GM21619 (cell line): Measurements from ENCODE around the gene HOXB9.

Source experiments
- ATAC-seq: cut with Tn5 transposase; IDR thresholded peaks from one replicate; pipeline ENCODE4 v1.9.1; 2021; ENCODE audit not compliant: unreplicated experiment

Gene HOXB9

DNA sequence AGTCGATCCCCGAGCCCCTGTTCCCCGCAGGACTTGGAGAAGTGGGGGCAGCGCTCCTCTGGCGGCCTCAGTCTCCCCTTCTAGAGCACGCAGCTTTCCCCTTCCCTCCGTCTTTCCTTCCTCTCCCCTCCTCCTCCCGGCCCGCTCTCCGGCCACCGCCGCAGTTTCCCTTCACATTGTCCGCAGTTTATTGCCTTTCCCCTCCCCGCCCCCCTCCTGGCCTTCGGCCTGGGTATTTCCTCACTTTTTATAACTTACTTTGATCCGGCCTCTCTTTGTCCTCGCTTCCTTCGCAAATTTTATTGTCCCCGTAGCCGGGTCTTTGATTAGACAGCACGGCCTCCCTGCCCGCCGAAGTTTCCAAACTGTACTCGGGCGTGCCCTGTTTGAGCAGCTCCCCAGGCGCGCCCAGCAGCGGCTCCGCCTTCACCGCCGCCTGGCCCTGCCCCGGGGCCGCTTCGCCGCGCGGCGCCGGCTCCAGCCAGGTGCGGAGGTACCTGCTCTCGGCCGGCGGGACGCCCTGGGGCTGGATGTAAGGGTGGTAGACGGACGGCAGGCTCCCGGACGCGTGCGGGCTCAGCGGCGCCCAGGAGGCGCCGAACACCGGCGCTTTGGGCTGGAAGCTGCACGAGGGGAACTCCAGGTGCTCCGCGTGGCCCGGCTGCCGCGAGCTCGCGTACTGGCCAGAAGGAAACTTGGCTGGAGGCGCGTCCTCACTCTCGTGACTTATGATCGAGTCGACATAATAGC, 488 bp downstream of the HOXB9 start:
- no peak for ATAC-seq

DNA sequence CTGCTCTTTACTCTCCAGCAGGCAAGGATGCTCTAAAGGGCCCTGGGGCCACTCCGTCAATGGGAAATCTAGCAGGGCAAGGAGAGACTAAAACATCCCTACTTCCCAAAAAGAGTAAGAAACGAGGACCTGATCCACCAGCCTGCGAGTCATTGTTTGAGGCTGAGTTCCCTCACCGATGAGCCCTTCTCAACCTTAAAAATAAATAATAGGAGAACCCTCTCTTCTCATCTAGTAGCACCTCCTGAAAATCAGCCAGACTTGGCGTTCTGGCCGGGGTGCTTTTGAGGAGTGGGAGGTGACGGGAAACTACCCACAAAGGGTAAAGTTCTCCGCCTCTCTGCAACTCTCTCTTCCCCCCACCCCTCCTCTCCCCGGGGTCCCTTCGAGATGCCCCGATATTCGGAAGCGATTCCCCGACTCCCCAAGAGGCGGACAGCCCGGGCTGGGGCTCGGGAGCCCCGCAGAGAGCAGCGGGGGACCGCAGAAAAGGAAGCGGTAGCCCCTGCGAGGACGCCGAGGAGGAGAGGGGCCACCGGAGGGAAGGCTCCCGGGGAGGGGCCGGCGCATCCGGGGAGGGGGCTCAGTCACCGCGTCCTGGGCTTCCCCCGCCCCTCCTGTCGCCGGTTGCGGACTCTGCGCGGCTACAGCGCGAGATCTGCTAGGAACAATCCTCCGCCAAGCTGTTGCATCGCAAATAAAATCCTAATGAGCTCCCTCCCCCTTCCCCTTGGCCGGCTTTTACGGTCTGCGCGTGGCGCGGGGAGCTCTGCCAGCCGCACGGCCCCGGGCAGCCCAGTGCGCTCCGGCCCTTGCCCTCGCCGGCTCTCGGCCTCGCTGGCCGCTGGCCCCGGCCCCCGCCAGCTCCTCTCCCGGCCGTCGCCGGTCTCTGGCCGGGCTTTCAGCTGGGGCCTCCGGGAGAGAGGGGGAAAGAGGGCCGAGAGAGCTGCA, 1.3 kb downstream of the HOXB9 start:
- no peak for ATAC-seq

DNA sequence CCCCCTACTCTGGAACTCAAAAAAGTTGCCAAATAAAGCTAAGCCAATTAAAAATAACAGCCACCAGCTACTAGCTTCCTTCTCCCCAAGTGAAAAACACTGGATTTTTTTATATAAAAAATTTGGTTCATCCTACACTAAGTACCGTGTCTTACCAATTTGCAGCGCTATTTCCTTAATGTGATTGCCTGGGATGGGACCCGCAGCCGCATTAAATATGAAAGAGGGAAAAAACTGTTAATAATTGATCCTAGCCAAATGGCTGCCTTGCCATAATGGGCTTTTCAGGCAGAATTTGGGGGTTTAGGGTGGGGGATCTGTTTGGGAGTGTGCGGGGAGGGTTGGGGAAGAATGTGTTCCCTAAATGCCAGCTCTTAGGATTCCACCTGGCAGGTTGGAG, 2.0 kb downstream of the HOXB9 start:
- no peak for ATAC-seq

DNA sequence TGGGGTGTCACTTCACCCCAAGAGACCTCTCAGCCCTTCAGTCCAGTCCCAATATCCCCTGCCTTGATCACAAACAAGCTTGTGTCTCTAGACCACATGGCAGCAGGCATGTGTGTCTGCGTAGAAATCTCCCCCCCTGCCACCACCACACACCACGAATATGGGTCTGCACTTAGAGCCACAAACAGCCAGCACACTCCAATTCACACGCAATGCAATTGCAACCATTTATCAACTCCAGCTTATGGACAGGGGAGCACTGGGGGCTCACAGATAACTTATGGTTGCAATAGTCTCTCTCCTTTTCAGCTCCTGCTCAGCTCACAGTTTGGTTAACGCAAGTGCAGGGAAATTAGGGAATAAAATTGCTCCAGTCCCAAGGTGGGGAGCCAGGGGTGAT, 2.6 kb downstream of the HOXB9 start:
- no peak for ATAC-seq

DNA sequence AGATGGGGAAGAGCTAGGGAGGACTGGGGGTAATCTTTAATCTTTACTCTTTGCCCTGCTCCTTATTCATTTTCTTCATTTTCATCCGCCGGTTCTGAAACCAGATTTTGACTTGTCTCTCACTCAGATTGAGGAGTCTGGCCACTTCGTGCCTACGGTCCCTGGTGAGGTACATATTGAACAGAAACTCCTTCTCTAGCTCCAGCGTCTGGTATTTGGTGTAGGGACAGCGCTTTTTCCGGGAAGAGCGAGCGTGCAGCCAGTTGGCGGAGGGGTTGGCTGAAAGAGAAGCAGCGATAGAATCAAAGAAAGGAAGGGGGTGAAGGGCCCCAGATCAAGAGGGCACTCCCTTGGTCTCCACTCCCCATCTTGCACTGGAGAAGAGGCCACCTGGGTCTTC, 3.3 kb downstream of the HOXB9 start:
- ATAC-seq = no peak

DNA sequence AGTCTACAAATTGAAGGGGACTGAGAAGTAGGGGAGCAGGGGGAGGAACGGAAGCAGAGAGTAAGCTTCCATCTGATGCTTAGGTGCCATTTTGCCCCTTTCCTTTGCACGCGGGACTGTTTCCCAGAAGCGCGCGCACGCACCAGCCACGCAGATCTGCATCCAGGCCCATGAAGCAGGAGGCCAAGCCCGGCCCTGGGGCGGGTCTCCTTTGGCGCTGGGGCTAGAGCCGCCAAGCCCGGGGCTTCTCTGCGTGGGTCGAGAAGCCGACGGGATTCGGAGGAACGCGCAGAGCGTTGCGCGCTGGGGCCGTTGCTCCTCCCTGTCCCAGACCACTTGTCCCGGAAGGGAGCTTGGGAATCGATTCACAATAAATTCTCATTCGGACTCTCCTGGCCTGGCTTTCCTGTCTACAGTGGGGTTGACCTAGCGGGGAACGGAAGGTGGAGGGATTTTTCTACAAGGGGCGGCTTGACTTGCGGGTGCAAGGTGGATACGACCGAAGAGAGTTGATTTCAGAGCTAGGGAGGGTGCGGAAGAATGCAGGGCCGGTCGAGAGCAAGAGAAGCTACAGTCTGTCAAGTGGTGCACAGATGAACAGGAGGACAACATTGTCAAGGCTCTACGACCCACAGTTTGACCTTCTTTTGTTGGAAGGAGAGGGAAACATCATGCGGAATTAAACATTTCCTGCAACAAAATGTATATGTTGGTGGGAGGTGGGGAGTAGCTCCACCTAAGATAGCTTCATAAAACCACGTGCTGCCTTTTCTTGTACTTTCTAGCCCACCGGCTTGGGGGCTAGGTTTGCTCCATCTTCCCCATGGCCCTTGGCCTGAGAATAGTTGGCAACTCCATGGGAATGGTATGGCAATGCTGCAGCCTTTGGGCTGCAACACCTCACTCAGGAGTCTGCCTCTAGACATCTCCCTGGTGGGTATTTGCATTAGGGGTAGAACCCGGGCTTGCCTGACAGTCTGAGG, 4.5 kb downstream of the HOXB9 start:
- ATAC-seq = no peak

DNA sequence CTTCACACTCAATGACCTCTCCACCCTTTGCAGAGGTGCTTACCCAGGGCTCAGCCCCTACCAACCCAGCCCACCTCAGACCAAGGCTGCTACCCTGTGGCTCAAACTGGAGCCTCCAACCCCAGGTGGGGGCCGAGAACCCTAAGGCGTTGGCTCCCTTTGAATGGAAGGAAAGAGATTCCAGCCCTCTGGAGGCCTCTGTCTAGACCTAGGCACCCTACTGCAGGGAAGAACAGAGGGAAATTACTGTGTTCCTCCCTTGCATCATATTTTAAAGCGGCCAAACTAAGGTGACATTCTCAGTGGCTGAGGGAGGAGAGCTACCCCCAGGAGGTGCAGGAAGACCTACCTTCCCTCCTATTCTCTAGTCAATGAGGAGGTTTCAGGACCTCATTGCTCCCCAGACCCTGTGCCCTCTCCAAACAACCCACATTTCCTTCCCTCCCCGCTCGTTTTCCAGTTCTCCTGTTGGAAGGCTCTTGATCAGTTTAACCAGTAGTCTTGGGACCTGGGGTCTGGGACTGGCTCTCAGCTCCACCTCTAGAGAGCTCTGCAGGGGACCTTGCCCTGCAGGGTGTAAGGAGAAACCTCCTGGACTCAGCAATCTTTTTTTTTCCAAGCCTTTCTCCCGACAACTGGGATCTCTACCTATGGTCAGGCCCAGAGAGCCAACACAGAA, 5.6 kb downstream of the HOXB9 start:
- no peak for ATAC-seq

DNA sequence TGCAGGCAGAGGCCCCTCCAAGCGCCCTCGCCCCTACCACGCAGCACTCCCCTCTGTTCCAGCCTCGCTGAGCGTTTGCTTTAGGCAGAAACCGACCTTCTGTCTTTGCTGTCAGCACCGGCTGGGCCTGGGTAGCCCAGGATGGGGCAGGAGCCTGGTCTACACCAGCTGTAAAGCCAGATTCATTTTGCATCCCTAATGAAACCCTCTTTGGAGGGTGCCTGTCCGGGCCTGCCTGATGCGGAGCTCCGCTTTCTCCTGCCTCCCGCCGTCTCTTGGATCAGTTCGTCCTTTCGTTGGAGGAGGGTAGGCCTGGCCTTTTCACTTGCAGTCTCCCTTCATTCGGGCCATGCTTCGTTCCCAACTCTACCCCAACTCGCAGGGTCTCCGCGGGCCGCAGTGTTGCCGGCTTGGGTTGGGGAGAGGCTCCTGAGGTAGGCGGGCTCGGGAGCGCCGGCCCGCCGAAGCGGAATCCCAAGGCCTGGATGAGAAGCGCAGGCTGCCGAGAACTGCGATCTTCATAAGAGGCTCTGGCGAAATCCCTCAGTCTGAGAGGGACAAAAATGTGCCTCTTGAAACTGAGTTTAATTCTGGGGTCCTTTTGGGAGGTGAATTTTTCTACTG, 6.2 kb downstream of the HOXB9 start:
- no peak for ATAC-seq

DNA sequence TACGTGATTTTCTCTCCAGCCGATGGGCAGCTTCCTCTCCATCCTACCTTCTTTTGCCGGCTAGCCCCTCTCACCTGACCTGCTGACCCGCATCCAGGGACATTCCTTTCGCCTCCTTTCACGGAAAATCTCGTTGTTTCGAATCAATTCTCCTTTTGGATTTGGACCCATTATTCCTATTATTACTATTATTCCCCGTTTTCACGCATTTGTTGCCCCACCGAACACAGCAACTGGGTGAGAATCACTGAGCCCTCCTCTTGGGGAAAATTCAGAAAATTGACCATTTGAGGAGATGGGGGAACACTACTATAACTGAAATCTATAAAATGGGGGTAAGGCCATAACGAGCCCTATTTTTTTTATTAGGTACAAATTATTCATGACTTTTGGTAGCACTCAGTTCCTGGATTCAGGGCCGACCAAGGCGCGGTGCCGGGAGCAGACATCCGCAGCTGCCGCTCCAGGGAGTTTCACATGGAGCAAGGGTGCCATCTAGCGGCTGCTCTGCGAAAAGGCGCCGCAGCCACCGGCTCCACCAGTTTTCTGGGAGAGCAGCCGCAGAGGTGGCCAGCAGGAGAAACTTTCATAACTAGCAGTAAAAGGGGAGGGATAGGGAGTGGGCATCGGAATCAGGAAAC, 7.8 kb downstream of the HOXB9 start:
- ATAC-seq = no peak

DNA sequence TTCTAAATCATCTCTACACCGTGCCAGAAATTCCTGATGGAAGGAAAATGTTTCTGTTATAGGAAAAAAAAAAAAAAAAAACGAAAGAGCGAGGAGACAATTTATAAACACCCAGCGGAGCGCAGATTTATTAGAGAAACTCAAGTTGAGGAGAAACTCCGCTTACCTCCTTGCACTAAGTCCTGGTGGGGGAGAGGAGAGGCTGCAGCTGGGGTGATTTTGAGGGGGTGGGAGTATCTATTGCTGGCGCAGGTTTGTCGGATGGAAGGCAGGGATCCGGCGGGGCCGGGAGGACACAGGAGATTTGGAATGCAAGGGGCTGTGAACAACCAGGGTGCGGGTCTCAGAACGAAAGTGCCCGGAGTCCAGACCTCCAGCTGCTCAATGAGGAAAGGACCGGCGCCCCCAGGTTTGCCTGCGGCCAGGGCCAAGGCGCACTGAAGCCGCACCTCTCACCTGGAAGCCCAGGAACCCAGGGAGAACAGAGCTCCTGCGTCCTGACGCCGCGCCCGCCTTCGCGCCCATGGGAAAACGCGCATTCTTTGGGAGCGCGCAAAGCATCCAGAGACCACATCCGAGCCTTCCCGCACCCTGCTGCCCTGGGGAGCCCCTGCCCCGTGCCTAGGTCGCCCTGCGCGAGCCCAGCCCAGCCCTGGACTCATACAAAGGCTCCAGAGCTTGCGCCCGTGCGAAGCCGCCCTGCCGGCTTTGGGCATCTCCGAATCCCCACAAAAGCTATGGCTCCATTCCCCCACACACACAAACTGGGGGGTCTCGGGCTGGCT, 8.5 kb downstream of the HOXB9 start:
- no peak for ATAC-seq

DNA sequence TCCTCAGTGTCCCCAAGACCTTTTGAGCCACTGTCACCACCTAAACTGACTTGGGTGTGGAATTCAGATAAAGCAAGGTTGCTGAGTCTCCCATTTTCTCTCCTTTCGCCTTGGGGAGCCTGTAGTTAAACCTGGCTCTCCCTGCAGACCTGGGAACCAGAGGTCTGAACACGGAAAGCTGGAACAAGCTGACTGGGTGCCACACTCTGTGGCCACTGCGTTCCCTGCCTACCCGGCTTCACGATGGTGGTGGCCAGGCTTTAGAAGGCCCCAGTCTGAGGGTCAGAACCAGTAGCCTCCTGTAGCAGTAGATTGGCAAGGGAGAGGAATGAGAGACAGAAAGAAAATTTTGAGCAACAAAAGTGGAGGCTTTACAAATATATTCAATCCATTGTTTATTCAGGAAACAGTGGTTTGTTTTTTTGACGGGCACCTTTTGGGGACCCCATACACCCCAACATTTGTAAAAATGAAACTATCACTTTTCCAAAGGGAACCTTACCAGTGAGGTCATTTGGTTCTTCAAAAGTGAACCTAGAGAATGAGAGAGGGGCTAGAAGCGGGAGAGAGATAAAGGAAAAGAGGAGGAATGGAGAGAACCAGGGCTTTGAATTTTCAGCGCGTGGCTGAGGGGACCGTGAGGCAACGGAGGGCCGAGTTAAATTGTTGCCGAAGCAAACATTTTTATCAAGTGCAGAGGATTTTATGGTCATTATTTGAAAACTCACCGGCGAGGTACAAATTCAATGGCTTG, 9.3 kb downstream of the HOXB9 start:
- ATAC-seq = no peak

DNA sequence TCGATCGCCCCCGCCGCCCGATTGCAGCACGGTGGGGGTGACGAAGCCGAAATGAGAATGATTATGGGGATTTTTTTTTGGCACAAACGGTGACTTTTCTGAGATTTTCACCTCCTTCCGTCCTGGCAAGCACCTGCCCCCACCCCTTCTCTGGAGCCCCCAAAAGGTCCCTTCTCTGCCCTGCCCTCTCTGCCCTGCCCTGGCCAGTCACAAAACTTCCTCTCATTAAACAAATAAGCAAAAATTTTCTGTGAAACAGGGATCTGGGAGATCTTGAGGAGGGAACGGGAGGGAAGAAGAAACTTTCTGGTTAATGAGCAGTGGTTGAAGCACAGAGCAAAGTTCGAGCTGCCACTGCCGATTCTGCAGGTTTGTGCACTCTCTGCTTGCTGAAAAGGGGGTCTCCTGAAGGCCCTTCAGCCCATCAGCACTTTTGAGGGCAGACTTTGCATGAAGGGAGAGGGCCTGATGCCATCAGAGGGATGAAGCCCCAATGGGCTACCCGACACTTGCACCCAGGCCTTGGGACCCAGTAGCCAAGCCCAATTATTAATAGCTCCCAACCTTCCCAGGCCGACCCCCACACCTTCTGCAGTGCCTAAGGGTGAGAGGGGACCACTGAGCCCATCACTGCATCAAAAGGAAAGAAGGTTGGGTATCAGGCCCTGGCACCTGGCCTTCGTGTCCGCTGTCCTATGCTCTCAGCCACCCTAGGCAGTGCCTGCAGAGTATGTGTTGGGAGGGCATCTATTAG, 10.0 kb downstream of the HOXB9 start:
- no peak for ATAC-seq

DNA sequence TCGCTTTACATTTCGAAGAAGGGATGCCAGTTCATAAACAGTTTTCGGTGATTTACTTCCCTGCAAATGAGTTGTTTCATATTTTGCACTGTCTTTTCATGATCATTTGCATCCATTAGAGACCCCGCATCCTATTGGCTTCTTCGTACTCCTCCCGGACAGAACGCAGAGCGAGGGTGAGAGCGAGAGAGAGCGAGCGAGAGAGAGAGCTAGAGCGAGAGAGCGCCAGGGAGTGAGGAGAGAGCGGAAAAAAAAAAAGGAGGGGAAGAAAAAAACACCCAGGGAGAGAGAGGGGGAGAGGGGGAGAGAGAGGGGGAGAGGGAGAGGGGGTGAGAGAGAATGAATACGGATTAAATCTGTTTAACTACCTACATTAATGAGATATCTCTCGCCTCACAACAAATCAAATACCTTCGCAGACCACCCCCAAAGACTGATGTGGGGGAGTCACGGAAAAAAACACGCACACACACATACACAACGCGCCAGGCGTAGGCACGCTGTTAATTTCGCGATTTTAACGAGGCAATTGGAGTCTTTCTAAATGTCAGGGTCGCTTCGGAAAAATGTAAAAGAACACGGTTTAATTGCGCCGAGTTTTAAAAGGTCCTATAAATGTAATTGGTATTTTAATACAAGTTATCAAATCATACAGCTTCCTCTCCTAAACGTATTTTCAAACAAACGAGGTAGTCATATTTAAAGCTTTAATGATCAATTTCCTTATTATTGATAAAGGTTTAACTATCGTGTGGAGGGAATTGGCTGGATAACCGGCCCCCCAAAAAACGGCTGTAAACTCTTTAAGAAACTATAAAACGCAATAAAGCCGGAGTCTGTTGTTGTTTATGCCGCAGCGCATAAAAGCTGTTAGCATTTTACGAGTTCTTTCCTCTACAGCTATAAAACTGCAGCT, 10.9 kb downstream of the HOXB9 start, which contains the start of gene HOXB8:
TSS of gene HOXB8 (minus strand) at position 246 of the 916 bp plus-strand sequence. CDS start 588 bp downstream, outside the sequence.
- ATAC-seq = no peak

DNA sequence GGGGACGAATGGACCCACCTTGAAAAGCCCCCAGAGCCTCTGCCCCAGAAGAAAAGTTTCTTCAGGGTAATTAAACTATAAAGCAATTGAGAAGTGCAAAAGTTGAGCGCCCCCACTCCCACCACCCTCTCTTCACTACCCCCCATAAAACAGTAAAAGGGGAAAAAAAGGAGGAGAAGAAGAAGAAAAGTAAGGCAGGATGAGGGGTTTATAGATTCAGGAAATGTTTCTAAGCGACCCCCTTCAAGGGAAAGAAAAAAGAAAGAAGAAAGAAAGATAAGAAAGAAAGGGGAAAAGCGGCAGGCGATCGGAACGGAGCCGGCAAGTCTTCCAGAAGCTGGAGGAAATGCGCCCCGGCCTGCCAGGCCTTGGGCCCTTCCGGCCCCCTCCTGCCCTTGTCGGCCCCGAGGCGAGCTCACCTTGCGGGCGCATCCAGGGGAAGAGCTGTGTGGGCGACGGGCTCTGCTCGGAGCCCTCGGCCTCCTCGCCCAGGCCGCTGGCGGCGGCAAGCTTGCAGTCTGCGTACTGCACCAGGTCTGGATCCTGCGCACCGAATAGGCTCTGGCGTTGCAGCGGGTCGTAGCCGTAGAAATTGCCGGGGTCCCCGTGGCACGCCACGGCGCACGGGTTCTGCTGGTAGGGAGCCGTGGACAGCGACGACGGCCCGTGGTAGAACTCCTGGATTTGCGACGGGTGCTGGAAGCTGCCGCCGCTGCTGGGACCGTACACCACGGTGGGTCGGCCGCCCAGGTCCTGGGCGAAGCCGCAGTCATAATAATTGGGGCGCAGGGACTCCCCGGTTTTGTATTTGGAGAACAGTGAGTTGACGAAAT, 12.1 kb downstream of the HOXB9 start:
- no peak for ATAC-seq
